Lower lobe of right lung (tissue), 2 donors: ENCODE measurements around the gene GCSAML. TPM values are rescaled to one million over a fixed set of nuclear protein-coding genes. Genes with fewer than 3 reads are reported as not detected.

Experiments used
- ATAC-seq, 2 donors: fragments of 200-7000 bp; cut with Tn5 transposase; one replicate each; pipeline ENCODE4 v1.9.1; 2020 to 2022; ENCODE audit warnings: mild to moderate bottlenecking in 2 of 2, moderate library complexity in 2 of 2
- DNase-seq: peaks from one replicate; pipeline ENCODE4 v3.0.0-alpha.2; 2020
- H3K27ac ChIP-seq: fragments of 200-600 bp; one replicate; pipeline ENCODE4 v1.8.0; 2022
- H3K27me3 ChIP-seq: fragments of 200-600 bp; one replicate; pipeline ENCODE4 v1.8.0; 2022; ENCODE audit warnings: low read depth
- H3K36me3 ChIP-seq: fragments of 200-600 bp; one replicate; pipeline ENCODE4 v1.8.0; 2022; ENCODE audit warnings: mild to moderate bottlenecking
- H3K4me1 ChIP-seq: fragments of 200-600 bp; one replicate; pipeline ENCODE4 v1.8.0; 2022
- H3K4me3 ChIP-seq: fragments of 200-600 bp; one replicate; pipeline ENCODE4 v1.8.0; 2022; ENCODE audit warnings: mild to moderate bottlenecking
- H3K9me3 ChIP-seq: fragments of 200-600 bp; one replicate; pipeline ENCODE4 v1.8.0; 2022
- intact Hi-C: fragments of 100-400 bp; cut with DNase I; formaldehyde crosslinking; loops from one replicate; pipeline ENCODE4 v1.11.0; 2022
- total RNA-seq: library from RNA; stranded (reverse); fragmentation: NEBNext Ultra II Directional; extraction: Animal tissue kit (Norgen Biotek cat#: 25700); gene quantifications from one replicate; pipeline ENCODE4 v1.2.1, GENCODE V29; 2021
- TF ChIP-seq, protein P1 (sequence below): fragments of 200-600 bp; IDR thresholded peaks from one replicate; pipeline ENCODE4 v1.8.0; 2022; ENCODE audit warnings: antibody characterized with exemption, mild to moderate bottlenecking
- donor health status: DM: no; HTN: yes; CAD: no; lungs with severe emphysema.

GCSAML gene
- total RNA-seq, 1 donor from 2014 or later: 2.2 TPM

DNA sequence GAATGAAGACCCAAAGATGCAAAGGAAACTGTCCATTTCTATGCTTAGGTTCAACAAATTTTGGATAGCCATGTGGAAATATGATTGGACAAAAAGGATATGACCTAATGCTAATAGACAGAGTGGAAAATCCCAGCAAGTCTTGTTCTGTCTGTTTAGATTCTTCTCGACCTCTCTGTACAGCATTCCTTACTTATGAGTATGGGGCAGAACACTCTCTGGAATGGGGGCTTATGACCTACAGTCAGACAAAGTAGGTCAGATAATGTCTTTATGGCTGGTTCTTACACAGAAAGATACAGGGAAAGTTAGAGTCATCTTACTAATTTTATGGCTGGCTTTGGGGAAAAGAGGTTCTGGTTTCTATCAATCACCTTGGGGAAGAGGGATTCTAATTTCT lies 2.8 kb downstream of the GCSAML start:
- Histone ChIP-seq H3K9me3 (no peaks in the 10 kb centered on the region), H3K27me3 (no peaks in the 10 kb centered on the region), H3K4me1 (no peaks in the 10 kb centered on the region), H3K27ac (no peak overlapping the region), H3K4me3 (no peak overlapping the region), H3K36me3 (no peaks in the 10 kb centered on the region)
- TF ChIP-seq, protein P1, sequence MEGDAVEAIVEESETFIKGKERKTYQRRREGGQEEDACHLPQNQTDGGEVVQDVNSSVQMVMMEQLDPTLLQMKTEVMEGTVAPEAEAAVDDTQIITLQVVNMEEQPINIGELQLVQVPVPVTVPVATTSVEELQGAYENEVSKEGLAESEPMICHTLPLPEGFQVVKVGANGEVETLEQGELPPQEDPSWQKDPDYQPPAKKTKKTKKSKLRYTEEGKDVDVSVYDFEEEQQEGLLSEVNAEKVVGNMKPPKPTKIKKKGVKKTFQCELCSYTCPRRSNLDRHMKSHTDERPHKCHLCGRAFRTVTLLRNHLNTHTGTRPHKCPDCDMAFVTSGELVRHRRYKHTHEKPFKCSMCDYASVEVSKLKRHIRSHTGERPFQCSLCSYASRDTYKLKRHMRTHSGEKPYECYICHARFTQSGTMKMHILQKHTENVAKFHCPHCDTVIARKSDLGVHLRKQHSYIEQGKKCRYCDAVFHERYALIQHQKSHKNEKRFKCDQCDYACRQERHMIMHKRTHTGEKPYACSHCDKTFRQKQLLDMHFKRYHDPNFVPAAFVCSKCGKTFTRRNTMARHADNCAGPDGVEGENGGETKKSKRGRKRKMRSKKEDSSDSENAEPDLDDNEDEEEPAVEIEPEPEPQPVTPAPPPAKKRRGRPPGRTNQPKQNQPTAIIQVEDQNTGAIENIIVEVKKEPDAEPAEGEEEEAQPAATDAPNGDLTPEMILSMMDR: no peak
- ATAC-seq (no peak), DNase-seq (no peak)
- intact Hi-C loops: no loop called here

DNA sequence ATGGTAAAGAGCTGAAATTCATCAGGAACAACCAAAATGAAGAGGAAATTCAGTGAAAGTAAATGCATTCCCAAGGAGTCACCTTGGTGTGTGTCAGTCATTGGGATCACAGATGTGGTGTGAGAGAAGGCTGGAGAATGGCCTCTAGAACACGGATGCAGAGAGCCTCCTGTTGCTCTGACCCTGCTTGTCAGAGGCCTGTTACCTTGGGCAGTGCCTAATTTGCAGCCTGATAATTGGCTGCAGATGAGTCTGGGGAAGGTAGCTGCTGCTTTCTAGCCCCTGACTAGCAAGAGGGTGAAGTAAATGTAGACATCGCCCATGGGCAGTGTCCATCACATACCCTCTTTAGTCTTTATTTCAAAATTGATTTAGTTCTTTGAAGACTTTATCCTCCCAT lies 3.3 kb downstream of the GCSAML start:
- no peak overlapping the region for H3K27ac ChIP-seq
- H3K9me3 ChIP-seq: no peaks in the 10 kb centered on the region
- DNase-seq: no peak
- intact Hi-C loops: no loop called here
- ATAC-seq: no peak
- H3K4me3 ChIP-seq: no peak overlapping the region
- no peaks in the 10 kb centered on the region for H3K4me1 ChIP-seq
- H3K27me3 ChIP-seq: no peaks in the 10 kb centered on the region
- TF ChIP-seq, protein P1: no peak
- no peaks in the 10 kb centered on the region for H3K36me3 ChIP-seq

DNA sequence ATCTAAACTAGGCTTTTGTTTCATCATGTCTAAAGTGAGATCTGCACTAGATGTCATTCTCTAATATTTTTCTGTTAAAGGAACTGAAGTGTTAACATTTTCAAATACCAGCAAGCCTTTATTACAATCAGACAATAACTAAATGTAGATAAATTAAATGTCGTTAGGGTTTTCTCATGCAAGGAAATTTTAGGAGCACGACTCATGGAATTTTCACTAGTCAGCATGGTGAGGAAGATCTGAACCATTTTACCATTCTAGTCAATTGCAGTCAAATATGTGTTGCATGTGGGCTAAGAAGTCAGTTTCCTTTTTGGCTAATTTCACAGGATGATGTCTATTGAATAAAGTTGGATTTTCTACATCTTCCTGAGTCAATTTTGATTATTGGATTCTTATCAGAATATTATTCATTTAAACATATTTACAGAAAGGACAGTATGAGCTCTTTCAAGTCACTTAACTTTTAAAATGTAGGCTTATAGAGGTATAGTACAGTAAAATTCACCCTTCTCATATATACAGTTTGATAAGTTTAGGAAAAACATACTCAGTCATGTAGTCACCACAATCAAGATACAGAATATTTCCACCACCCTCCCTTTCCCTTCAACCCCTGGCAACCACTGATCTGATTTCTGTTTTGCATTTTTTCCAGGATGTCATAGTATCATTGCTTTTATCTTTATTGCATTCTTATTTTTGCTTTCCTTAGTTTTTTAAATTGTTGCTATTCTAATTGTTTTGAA lies 9.2 kb downstream of the GCSAML start:
- Histone ChIP-seq H3K4me1 (no peaks in the 10 kb centered on the region), H3K27ac (no peak overlapping the region), H3K36me3 (no peaks in the 10 kb centered on the region), H3K9me3 (no peaks in the 10 kb centered on the region), H3K27me3 (no peaks in the 10 kb centered on the region), H3K4me3 (no peak overlapping the region)
- intact Hi-C loops: no loop called here
- TF ChIP-seq, protein P1: no peak
- DNase-seq (no peak), ATAC-seq (no peak)

DNA sequence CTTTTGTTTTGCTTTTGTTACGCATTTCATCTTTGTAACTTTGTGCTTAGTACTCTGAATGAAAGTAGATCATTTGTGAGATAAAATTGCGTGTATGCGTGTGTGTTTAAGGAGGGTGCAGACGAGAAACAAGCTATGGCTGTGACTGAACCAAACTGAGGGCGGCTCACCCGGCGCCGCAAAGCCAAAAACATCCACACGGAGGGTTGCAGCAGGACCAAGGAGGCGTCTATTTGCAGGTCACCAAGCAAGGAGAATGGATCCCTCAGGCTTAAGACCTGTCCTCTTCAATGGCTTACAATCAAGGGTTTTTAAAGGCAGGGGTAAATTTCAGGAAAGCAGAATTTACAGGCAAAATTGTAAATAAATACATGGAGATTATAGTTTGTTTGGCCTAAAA lies 12.8 kb downstream of the GCSAML start:
- H3K36me3 ChIP-seq: no peaks in the 10 kb centered on the region
- no peak overlapping the region for H3K27ac ChIP-seq
- ATAC-seq: no peak
- no peak for DNase-seq
- H3K27me3 ChIP-seq: no peaks in the 10 kb centered on the region
- no peaks in the 10 kb centered on the region for H3K4me1 ChIP-seq
- no peak overlapping the region for H3K4me3 ChIP-seq
- no peaks in the 10 kb centered on the region for H3K9me3 ChIP-seq
- intact Hi-C loops: no loop called here
- TF ChIP-seq, protein P1: no peak

DNA sequence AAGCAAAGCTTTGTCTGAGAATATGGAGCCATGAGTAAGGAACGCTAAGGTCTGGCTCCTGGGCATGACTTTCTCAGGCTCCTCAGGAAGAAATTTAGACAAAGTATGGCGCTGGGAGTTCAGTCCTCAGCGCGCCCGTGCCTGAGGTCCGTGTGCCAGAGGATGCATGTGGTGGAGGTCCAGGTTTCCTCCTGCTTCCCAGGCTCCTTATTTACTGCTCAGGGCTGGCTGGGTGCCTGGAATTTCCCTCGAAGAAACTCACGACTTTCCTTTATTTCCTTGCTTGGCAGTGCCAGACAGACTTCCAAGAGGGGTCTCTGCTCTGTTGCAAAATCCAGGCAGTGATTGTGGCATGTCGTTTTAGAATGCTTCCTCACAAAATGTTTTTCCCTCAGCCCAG lies 13.3 kb downstream of the GCSAML start:
- Histone ChIP-seq H3K9me3 (no peaks in the 10 kb centered on the region), H3K27me3 (no peaks in the 10 kb centered on the region), H3K4me1 (no peaks in the 10 kb centered on the region), H3K4me3 (no peak overlapping the region), H3K36me3 (no peaks in the 10 kb centered on the region), H3K27ac (no peak overlapping the region)
- no peak for DNase-seq
- TF ChIP-seq, protein P1: no peak
- no peak for ATAC-seq
- intact Hi-C loops: no loop called here
